NCI-H2196 (cell line): ENCODE data around the gene CUL9.
A peak's percentile ranks its signal among the peaks of the same experiment; 100 is the strongest.

Experiments
- DNase-seq: peaks from one replicate; lab custom pipeline; 2025; ENCODE audit not compliant: unreplicated experiment; lab: John Stamatoyannopoulos, UW

Gene CUL9

DNA sequence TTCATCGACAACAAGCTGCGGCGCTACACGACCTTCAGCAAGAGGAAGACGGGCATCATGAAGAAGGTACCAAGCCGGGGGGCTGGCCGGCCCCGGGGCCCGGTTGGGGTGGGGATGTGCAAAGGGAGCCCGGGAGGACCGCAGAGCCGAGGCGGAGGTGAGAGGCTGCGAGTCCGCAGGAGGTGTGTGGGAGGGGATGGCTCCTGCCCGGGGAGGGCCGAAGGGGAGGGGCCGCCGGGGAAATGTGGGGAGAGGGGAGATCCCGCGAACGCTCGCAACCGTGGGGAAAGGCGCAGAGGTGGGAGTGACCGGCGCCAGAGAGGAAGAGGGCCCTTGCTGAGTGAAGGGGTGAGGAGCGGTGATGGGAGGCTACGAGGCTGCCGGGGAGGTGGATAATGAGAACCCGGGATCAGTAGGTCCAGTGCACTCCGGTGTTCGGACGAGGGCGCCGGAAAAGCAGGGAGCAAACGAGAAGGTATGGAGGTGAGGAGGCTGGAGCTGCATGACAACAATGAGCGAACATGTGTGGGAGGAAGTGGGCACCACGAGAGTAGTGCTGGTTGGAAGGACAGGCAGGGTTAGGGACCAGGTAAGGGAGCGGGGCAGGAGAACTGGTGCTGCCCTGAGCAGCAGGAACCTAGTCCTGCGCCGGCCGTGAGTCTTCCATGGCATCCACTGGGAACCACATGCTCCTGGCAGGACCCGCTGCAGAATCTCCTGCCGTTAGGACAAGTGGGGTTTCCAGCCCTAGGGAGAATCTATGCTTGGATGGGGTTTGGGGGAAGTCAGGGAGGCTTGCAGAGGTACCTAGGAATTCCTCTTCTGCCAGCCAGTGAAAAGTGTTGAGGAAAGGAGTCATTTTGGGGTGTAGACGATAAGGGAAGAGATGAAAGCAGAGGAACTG is 9.6 kb upstream of the CUL9 start:
- DNase-seq, result peak; percentile 8

DNA sequence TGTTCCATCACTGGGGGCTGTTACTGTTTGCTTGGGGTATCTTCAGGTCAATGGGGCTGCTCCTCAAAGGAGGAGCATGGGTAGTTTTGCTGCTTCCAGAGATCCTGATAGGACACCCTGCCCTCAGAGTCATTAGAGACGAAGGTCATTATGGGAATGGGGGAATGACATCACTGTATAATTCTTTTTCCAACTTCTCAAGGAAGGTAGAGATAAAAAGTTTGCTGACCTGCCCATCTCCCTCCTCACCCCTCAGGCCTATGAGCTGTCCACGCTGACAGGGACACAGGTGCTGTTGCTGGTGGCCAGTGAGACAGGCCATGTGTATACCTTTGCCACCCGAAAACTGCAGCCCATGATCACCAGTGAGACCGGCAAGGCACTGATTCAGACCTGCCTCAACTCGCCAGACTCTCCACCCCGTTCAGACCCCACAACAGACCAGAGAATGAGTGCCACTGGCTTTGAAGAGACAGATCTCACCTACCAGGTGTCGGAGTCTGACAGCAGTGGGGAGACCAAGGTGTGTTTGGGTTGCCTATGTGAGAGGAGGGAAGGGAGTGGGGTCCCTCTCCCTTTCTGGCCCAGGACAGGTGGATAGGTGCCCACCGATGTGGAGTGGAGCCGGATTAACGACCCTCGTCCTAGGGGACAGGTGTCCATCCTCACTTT is 8.3 kb upstream of the CUL9 start:
- no peak for DNase-seq

DNA sequence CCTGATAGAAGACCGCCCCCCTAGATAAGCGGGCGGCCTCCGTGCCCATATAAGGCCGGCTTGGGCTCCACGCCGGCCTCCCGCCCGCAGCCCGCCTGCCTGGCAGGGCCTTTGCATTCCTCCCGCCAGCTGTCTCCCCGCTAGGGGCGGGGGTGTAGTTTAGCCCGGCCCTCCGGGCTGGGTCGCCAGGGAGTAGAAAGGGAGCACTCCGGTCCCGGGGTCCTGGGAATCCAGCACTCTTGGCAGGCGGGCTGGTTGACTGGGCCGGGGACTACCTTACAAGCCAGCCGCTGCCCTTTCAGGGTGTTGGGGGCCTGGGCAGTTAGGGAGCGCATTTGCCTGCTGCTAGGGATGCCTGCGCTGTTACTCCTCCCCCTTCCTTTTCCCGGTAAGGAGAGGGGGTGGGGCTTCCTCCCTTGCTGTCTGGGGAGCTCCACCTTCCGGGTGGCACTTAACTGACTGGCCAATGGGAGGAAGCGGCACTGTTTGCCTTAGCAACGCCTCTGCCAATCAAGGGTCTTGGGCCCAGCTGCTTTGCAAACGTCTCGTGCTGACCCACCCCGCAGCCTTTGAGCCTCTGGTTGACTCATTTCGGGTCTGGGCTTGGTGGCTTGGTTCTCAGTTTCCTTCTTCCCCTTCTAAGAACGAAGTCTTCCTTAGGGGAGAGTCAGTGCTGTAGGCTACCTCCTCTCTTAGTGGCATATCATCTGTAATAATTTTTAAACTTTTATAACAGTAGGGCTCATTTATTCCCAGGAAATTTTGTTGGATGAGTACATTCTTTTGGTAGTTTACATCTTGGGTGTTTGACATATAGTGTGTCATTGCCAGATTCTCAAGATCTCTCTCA is 7.5 kb upstream of the CUL9 start:
- DNase-seq, result peak; percentile 96

DNA sequence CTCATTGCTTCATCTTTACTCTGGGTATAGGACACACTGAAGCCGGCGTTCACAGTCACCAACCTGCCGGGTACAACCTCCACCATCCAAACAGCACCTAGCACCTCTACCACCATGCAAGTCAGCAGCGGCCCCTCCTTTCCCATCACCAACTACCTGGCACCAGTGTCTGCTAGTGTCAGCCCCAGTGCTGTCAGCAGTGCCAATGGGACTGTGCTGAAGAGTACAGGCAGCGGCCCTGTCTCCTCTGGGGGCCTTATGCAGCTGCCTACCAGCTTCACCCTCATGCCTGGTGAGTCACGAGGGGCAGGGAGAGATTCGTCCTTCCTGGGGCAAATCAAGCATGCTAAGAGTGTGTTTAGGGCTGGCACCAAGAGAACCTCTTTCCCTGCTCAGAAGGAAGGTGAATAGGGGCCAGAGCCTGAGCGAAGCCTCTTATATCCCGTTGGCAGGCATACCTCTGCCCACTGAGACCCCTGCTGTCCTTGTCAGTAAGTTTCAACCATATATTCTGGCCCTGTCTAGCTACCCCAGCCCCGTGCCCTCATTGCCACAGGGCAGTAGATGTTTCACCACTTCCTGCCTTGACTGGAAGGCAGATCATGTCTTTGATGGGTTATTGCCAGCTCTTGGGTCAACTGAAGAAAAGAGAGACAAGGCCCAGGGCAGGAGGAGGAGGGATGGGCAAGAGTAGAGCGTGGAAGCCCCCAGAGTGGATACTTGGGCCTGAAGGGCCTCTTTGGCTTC is 6.1 kb upstream of the CUL9 start:
- no peak for DNase-seq

DNA sequence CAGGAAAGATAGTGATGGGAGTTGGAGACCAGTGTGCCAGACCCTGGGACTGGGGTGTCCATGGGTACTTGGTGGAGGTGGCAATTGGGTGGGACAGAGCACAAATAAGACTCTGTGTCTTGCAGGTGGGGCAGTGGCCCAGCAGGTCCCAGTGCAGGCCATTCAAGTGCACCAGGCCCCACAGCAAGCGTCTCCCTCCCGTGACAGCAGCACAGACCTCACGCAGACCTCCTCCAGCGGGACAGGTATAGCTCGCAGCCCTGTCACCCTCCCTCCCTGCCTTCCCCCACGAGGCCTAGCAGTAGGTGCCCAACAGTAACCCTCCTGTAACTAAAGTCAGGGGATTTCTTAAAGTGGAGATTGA is 5.6 kb upstream of the CUL9 start:
- DNase-seq, result no peak

DNA sequence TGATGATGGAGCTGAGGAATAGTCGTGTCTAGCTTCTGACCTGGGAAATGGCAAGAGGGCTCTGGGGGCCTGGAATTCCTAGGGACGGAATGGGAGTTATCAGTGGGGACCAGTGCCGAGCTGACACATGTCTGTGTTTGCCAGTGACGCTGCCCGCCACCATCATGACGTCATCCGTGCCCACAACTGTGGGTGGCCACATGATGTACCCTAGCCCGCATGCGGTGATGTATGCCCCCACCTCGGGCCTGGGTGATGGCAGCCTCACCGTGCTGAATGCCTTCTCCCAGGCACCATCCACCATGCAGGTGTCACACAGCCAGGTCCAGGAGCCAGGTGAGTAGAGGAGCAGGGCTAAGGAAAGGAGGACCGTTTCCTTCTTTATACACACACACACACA is 3.8 kb upstream of the CUL9 start:
- no peak for DNase-seq

DNA sequence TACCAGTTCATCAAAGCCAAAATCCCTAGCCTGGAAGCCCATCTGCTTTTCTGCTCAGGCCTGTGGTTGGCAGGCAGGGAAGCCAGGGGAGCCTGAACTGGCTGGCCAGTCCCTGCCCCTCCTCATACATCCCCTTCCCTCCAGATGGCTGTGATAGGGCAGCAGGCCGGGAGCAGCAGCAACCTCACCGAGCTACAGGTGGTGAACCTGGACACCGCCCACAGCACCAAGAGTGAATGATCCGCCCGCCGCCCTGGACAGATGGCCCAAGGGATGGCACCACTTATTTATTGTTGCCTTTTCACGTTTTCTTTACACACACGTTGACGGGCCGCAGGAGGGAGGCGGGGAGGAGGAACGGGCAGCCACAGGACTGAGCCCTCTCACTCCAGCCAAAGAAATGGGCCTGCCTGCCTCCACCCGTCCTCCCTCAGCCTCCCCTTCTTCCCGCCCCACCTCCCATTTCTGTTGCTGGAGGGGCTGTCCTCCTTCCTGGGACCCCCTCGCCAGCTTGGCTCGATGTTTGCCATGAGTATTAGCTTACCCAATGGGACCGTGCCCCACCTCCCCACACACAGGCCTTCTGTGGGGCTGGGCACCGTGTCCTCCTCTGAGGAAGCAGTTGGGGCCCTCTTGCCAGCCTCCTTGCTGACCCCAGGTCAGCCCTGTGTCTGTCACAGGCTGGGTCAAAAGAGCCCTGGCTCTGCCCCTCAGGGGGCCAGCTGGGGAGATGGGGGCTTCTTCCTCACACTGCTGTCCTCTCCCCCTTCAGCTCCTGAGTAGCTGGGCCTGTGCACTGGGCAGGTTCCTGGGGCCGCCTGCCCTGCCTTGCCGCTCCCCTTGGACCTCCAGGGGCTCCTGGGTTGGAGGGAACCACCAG is 2.8 kb upstream of the CUL9 start:
- no peak for DNase-seq

DNA sequence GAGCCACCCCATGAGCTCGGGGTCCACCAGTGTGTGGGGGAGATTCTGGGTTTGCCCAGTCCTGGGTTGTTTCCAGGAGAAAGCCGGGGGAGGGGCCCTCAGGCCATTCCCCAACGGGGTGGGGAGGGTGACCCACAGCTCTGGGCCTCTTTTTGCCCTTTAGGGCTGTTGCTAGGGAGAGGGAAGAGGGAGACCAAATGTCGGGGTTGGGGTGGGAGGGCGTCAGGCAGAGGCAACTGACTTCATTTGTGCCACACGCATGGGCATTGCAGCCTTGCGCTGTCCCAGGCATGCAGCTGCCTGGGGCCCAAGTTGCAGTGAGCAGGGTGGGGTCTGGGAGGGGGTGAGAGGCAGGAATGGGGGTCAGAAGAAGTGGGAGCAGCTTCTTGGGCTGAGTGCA is 1.9 kb upstream of the CUL9 start:
- DNase-seq, result no peak

DNA sequence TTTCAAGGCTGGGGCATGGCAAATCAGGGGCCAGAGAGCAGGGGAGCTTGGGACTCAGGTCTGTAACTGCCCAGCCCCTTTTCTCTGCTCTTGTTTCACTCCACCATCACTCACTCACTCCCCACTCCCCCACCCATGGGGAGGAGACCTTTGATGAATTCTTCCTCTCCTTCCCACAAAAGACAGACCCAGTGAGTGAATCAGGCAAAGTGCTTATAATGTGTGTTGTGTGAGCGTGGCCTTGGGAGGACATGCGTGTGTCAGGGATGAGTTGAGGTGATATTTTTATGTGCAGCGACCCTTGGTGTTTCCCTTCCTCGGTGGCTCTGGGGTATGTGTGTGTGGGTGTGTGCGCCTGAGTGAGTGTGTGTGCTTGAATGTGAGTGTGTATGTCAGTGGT is 1.0 kb upstream of the CUL9 start:
- DNase-seq, result no peak

DNA sequence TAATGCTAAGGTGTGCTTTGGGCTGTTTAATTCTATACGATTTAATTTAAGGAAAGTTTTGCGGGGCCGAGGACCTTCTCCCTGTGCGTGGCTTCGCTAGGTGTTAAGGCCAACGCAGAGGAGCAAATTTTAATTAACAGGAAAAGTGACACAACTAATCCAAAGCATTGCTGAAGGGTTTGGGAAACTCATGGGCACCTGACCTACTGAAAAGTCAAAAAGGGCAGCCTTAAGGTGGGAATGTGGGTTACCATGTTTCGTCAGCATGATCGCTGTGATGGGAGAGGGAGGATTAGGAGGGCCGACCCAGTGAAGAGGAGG is 415 bp upstream of the CUL9 start:
- DNase-seq, result no peak

DNA sequence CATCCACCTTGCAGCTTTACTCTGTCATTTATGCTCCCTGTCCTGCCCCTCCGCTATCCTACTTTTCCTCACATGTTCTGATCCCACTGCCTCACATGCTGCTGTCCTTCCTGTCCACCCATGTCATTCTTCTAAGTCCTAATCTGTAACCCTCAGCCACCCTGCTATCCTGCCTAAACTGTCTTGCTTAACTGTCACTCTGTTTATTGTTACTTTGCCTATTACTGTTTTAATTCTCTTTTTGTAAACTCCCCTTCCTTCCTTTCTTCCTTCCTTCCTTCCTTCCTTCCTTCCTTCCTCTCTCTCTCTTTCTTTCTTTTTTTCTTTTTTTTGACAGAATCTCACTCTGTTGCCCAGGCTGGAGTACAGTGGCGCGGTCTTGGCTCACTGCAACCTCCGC is 1.4 kb downstream of the CUL9 start:
- DNase-seq, result no peak

DNA sequence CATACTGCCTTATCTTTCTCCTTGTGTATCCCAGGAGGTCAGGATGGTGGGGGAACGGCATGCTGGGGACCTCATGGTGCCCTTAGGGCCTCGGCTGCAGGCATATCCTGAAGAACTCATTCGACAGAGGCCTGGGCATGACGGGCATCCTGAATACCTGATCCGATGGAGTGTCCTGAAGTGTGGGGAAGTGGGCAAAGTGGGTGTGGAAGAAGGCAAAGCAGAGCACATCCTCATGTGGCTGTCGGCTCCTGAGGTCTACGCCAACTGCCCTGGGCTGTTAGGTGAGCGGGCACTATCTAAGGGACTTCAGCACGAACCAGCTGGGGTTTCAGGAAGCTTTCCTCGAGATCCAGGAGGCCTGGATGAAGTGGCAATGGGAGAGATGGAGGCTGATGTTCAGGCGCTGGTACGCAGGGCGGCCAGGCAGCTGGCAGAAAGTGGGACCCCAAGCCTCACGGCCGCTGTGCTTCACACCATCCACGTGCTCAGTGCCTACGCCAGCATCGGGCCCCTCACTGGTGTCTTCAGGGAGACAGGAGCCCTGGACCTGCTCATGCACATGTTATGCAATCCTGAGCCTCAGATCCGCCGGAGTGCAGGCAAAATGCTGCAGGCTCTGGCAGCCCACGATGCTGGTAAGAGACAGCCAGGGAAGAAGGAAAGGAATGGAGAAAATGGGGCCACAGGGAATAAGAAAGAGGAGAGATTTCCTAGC is 2.4 kb downstream of the CUL9 start:
- no peak for DNase-seq

DNA sequence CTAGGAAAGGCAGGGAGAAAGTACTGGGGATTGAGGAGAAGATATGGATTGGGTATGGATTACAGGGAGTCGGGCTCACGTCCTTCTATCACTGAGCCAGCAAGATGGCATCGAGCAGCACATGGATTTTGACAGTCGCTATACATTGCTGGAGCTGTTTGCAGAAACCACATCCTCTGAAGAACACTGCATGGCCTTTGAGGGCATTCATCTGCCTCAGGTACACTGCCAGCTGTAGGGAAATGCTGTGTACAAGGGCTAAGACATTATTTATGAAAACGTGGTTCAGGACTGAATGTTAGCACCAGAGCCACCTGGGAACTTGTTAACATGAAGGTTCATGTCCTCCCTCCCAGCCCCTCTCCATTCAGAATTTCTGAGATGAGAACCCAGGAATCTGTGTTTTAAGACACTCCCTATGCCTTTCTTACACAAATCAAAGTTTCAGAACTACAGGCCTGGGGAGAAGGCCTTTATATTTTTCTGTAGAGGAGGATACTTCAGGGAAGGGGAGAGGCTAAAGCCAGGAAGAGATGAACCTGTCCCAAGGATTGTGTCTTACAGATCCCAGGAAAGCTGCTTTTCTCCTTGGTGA is 3.5 kb downstream of the CUL9 start:
- DNase-seq, result no peak

DNA sequence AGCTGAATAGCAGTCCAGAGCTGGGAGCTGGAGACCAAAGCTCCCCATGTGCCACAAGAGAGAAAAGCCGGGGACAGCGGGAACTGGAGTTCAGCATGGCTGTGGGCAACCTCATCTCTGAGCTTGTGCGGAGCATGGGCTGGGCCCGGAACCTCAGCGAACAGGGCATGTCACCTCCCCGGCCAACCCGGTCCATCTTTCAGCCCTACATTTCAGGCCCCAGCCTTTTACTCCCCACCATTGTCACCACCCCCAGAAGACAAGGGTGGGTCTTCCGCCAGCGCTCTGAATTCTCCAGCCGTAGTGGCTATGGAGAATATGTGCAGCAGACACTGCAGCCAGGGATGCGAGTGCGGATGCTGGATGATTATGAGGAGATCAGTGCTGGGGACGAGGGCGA is 4.0 kb downstream of the CUL9 start:
- DNase-seq, result no peak

DNA sequence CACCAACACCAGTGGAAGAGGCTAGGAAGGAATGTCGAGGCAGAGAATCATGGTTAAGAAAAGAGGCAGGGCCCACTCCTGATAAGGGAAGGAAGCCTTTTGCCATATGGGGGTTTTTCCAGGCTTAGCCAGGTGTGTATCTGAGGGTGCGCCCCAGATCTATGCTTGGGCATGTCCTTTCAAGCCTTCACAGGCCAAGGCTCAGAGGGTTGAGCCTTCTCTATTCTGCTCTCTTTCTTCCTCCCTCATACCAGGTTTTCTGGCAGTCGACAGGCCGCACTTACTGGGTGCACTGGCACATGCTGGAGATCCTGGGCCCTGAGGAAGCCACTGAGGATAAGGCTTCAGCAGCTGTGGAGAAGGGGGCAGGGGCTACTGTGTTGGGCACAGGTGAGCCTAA is 4.7 kb downstream of the CUL9 start:
- no peak for DNase-seq

DNA sequence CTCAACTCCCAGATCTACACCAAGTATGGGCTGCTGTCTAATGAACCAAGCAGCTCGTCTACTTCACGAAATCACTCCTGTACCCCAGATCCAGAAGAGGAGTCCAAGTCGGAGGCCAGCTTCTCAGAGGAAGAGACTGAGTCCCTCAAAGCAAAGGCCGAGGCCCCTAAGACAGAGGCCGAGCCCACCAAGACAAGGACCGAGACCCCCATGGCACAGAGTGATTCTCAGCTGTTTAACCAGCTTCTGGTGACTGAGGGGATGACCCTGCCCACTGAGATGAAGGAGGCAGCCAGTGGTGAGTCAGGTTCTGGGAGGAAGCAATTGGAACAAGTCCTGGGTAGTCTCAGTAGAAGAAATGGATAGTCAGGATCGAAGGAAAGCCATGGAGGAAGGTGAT is 5.8 kb downstream of the CUL9 start:
- no peak for DNase-seq

DNA sequence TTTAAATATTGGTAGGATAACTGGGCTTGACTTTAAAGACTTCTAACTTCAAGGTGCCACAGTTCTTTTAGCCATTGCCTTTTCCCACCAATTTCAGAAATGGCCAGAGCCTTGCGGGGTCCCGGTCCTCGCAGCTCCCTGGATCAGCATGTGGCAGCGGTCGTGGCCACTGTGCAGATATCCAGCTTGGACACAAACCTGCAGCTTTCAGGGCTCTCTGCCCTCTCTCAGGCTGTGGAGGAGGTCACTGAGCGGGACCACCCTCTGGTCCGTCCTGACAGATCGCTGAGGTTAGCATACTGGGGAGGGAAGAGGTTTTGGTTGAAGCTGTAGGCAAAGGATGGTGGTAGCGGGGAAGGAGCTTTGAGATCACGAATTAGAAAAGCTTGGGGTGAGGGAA is 6.4 kb downstream of the CUL9 start:
- no peak for DNase-seq

DNA sequence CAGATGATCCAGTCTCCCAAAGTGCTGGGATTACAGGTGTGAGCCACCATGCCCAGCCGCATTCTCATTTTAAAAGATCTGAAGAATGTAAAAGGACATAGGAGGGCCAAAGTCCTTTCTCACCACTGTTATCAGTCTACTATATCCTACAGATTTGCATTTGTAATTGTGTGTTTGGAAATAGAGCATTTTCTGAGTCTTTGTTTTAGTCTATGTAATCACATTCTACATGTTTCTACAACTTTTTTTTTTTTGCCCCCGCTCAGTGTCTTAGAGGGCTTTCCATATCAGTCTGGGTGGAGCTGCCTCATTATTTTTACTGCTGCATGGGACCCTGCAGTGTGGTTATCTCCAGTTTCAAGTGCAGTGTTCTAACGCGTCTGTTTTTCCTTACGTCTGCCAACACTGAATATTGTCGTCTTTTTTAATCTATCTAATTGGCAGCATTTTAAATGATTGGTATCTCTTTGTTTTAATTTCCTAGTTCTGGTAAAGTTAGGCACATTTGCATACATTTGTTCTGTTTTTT is 7.8 kb downstream of the CUL9 start:
- DNase-seq, result no peak

DNA sequence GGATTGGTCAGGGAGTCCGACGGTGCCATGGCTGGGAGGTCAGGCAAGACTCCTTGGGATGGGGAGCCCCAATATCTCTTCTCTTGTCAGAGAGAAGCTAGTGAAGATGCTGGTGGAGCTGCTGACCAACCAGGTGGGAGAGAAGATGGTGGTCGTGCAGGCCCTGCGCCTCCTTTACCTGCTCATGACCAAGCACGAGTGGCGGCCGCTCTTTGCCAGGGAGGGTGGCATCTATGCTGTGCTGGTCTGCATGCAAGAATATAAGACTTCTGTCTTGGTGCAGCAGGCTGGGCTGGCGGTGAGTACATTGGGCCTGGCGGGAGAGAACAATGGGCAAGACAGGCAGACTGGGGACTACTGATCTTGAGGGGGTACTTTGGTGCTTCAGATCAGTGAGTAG is 10.9 kb downstream of the CUL9 start:
- DNase-seq, result no peak
